Measurements from ENCODE around the gene MYBPC3. TPM values are rescaled to one million over a fixed set of nuclear protein-coding genes. Genes with fewer than 3 reads are reported as not detected.

The MYBPC3 gene
- total RNA-seq, 1 donor from 2014 or later = not detected

GRCh38 chr11:47387944-47388696, 35.6 kb upstream of the MYBPC3 start:
- intact Hi-C loops (cut with micrococcal nuclease) = no loop called here

GRCh38 chr11:47384498-47384897, 32.0 kb upstream of the MYBPC3 start:
- intact Hi-C loops (cut with micrococcal nuclease) = no loop called here

GRCh38 chr11:47383071-47383470, 30.6 kb upstream of the MYBPC3 start:
- intact Hi-C loops (cut with micrococcal nuclease) = no loop called here

- intact Hi-C loops (cut with micrococcal nuclease) = no loop called here
Measured at GRCh38 chr11:47380078-47380477, 27.6 kb upstream of the MYBPC3 start.

GRCh38 chr11:47379317-47379716, 26.8 kb upstream of the MYBPC3 start:
- intact Hi-C loops (cut with micrococcal nuclease) = no loop called here

GRCh38 chr11:47378836-47379170, 26.3 kb upstream of the MYBPC3 start:
- intact Hi-C loops (cut with micrococcal nuclease) = no loop called here

- intact Hi-C loops (cut with micrococcal nuclease) = no loop called here
Measured at GRCh38 chr11:47378010-47378835, 25.7 kb upstream of the MYBPC3 start, which contains the start of gene SPI1. TSS of gene SPI1 (minus strand) at chr11:47378547. CDS start at chr11:47378353, 194 bp downstream.

- intact Hi-C loops (cut with micrococcal nuclease) = no loop called here
Measured at GRCh38 chr11:47377571-47378009, 25.1 kb upstream of the MYBPC3 start.

GRCh38 chr11:47376525-47377371, 24.2 kb upstream of the MYBPC3 start:
- intact Hi-C loops (cut with micrococcal nuclease) = no loop called here

GRCh38 chr11:47376107-47376524, 23.6 kb upstream of the MYBPC3 start:
- intact Hi-C loops (cut with micrococcal nuclease) = no loop called here

GRCh38 chr11:47375546-47376085, 23.1 kb upstream of the MYBPC3 start:
- intact Hi-C loops (cut with micrococcal nuclease) = no loop called here

- intact Hi-C loops (cut with micrococcal nuclease) = no loop called here
Measured at GRCh38 chr11:47375020-47375419, 22.5 kb upstream of the MYBPC3 start.

- intact Hi-C loops (cut with micrococcal nuclease) = loop anchor here (1.0 to 5.0 kb wide), 6 partner anchors 34 to 479 kb away; partner anchors contain the start of genes PSMC3 and SLC39A13
Measured at GRCh38 chr11:47374720-47375019, 22.2 kb upstream of the MYBPC3 start.

GRCh38 chr11:47373876-47374719, 21.6 kb upstream of the MYBPC3 start:
- intact Hi-C loops (cut with micrococcal nuclease) = loop anchor here (1.0 to 5.0 kb wide), 6 partner anchors 34 to 479 kb away; partner anchors contain the start of genes PSMC3 and SLC39A13

GRCh38 chr11:47372422-47372821, 19.9 kb upstream of the MYBPC3 start:
- intact Hi-C loops (cut with micrococcal nuclease) = loop anchor here (5.0 kb wide), 1 partner anchor 245 kb away; no protein-coding TSS in a partner anchor

- intact Hi-C loops (cut with micrococcal nuclease) = loop anchor here (5.0 kb wide), 1 partner anchor 248 kb away; no protein-coding TSS in a partner anchor
Measured at GRCh38 chr11:47369676-47370075, 17.2 kb upstream of the MYBPC3 start.

GRCh38 chr11:47366020-47366490, 13.6 kb upstream of the MYBPC3 start:
- intact Hi-C loops (cut with micrococcal nuclease) = no loop called here

- intact Hi-C loops (cut with micrococcal nuclease) = no loop called here
Measured at GRCh38 chr11:47361419-47361818, 8.9 kb upstream of the MYBPC3 start.

GRCh38 chr11:47360341-47360740, 7.8 kb upstream of the MYBPC3 start:
- intact Hi-C loops (cut with micrococcal nuclease) = no loop called here

- intact Hi-C loops (cut with micrococcal nuclease) = loop anchor here (10.0 kb wide), 1 partner anchor 475 kb away; no protein-coding TSS in a partner anchor
Measured at GRCh38 chr11:47359586-47359985, 7.1 kb upstream of the MYBPC3 start.

All from T-helper 1 cell treated with Interleukin-12 subunit alpha and Interleukin-12 subunit beta and Interleukin-4 antibody, amounts not matched to agents 30 ng/mL and 1 ng/mL, for 36 hours (primary cell).